ENCODE results near the gene MMP13. TPM values are rescaled to one million over a fixed set of nuclear protein-coding genes. Genes with fewer than 3 reads are reported as not detected.

The MMP13 gene
- total RNA-seq, 1 experiment from 2014 or later, result 0.15 TPM

DNA sequence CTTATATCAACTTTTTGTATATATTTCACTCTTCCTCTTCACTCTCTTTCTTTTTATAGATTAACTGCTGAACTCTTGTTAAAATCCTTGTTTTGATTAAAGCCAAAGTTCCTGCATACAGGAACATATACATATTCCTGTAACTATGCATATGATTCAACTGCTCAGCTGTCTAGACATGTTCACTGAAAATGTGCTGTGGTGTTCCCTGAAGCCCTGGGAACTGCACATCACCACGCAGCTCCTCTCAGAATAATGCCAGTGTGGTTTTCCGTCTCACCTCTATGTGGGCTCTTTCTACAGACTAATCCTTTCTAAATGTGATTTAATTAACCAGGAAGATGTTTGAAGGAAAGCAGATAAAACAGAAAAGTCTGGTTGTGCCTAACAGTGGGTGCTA is 55.2 kb downstream of the MMP13 start:
- no peak overlapping the region for H3K27ac ChIP-seq (ENCODE audit: low read length)

More for the DNA sequence above, 55.2 kb downstream of the MMP13 start:
- DNase-seq (ENCODE audit: low read depth, low spot score) (no peak), ATAC-seq (no peak)
- POLR2A ChIA-PET, result no interaction called here
- in situ Hi-C loops (cut with HindIII; ENCODE audit: low pct_unique_long_range_greater_than_20kb, low sequenced_read_pairs) (no loop called here), intact Hi-C loops (cut with micrococcal nuclease; ENCODE audit: unreplicated experiment) (no loop called here)
- no peaks in the 10 kb centered on the region for H3K9me3 ChIP-seq (ENCODE audit: control insufficient read depth, insufficient read depth, low read depth, low read length)
- H3K4me3 ChIP-seq (ENCODE audit: low read depth in 2 of 2, low read length in 2 of 2), result no peak overlapping the region
- H3K36me3 ChIP-seq (ENCODE audit: control insufficient read depth, insufficient read depth, low read length), result no peaks in the 10 kb centered on the region
- CTCF ChIA-PET, result no interaction called here
- no peaks in the 10 kb centered on the region for H3K4me1 ChIP-seq (ENCODE audit: control insufficient read depth, insufficient read depth, low read length)
- BruUV-seq (replicated peaks), result no TSS peak
- no peaks in the 10 kb centered on the region for H3K27me3 ChIP-seq (ENCODE audit: control insufficient read depth, insufficient read depth, low read length)
- TF ChIP-seq SIN3A (IDR thresholded peaks at IDR 0.05; ENCODE audit: borderline replicate concordance, insufficient read depth, low read depth, low read length), result no peak
- TF ChIP-seq, protein P1, sequence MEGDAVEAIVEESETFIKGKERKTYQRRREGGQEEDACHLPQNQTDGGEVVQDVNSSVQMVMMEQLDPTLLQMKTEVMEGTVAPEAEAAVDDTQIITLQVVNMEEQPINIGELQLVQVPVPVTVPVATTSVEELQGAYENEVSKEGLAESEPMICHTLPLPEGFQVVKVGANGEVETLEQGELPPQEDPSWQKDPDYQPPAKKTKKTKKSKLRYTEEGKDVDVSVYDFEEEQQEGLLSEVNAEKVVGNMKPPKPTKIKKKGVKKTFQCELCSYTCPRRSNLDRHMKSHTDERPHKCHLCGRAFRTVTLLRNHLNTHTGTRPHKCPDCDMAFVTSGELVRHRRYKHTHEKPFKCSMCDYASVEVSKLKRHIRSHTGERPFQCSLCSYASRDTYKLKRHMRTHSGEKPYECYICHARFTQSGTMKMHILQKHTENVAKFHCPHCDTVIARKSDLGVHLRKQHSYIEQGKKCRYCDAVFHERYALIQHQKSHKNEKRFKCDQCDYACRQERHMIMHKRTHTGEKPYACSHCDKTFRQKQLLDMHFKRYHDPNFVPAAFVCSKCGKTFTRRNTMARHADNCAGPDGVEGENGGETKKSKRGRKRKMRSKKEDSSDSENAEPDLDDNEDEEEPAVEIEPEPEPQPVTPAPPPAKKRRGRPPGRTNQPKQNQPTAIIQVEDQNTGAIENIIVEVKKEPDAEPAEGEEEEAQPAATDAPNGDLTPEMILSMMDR (IDR thresholded peaks at IDR 0.05), result no peak
- TF ChIP-seq, protein P2, sequence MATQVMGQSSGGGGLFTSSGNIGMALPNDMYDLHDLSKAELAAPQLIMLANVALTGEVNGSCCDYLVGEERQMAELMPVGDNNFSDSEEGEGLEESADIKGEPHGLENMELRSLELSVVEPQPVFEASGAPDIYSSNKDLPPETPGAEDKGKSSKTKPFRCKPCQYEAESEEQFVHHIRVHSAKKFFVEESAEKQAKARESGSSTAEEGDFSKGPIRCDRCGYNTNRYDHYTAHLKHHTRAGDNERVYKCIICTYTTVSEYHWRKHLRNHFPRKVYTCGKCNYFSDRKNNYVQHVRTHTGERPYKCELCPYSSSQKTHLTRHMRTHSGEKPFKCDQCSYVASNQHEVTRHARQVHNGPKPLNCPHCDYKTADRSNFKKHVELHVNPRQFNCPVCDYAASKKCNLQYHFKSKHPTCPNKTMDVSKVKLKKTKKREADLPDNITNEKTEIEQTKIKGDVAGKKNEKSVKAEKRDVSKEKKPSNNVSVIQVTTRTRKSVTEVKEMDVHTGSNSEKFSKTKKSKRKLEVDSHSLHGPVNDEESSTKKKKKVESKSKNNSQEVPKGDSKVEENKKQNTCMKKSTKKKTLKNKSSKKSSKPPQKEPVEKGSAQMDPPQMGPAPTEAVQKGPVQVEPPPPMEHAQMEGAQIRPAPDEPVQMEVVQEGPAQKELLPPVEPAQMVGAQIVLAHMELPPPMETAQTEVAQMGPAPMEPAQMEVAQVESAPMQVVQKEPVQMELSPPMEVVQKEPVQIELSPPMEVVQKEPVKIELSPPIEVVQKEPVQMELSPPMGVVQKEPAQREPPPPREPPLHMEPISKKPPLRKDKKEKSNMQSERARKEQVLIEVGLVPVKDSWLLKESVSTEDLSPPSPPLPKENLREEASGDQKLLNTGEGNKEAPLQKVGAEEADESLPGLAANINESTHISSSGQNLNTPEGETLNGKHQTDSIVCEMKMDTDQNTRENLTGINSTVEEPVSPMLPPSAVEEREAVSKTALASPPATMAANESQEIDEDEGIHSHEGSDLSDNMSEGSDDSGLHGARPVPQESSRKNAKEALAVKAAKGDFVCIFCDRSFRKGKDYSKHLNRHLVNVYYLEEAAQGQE (IDR thresholded peaks at IDR 0.05; ENCODE audit: insufficient read depth in 1 of 2, low read depth in 2 of 2, low read length in 1 of 2), result no peak
- no peak for TF ChIP-seq POLR2AphosphoS5 (IDR thresholded peaks at IDR 0.05; ENCODE audit: low read depth, low read length)
- TF ChIP-seq TCF7L2 (IDR thresholded peaks at IDR 0.05; ENCODE audit: low read depth, low read length), result no peak

Other genes with a start within 250 kb of the MMP13 start
- not detected for gene MMP27, start 250.0 kb downstream of the MMP13 start, total RNA-seq (2021; ENCODE audit: unreplicated experiment)
- not detected for gene MMP8, start 230.8 kb downstream of the MMP13 start, total RNA-seq (2021; ENCODE audit: unreplicated experiment)
- not detected for gene MMP10, start 175.1 kb downstream of the MMP13 start, total RNA-seq (2021; ENCODE audit: unreplicated experiment)
- 0.15 TPM for gene MMP1, start 157.6 kb downstream of the MMP13 start, total RNA-seq (2021; ENCODE audit: unreplicated experiment)
- gene MMP3, start 112.1 kb downstream of the MMP13 start, total RNA-seq (2021; ENCODE audit: unreplicated experiment), result not detected
- not detected for gene MMP12, start 80.8 kb downstream of the MMP13 start, total RNA-seq (2021; ENCODE audit: unreplicated experiment)
- 68.3 TPM for gene DCUN1D5, start 136.4 kb upstream of the MMP13 start, total RNA-seq (2021; ENCODE audit: unreplicated experiment)
- 12.4 TPM for gene DYNC2H1, start 153.7 kb upstream of the MMP13 start, total RNA-seq (2021; ENCODE audit: unreplicated experiment)